Astrocyte of the cerebellum (primary cell): ENCODE results near the gene DAZL.
"Not testable (repeated sequence)": the region's sequence is repeated elsewhere in the genome, so short reads cannot be mapped to it uniquely, and the experiment has no call there.

Experiments used
- DNase-seq: peaks from one replicate; pipeline ENCODE4 v3.0.0-alpha.2; 2011; ENCODE audit warnings: low read depth
- H3K4me3 ChIP-seq: 2 replicates; pipeline ENCODE4 v1.5.1; 2011; ENCODE audit warnings: mild to moderate bottlenecking, low read depth, low read length, moderate library complexity
- in situ Hi-C: cut with HindIII; loops from 2 replicates; pipeline ENCODE4 v1.10.0; 2017; ENCODE audit warnings: low sequenced_read_pairs
- TF ChIP-seq, protein P1 (sequence below): IDR thresholded peaks from 2 replicates; pipeline ENCODE4 v1.5.1; 2012; ENCODE audit warnings: low read length, low read depth, moderate library complexity, mild to moderate bottlenecking; ENCODE audit errors: missing control alignments

Gene DAZL

GRCh38 chr3:16632395-16632794, 27.2 kb upstream of the DAZL start:
- DNase-seq, result no peak
- H3K4me3 ChIP-seq, result no peak overlapping the region
- TF ChIP-seq, protein P1, sequence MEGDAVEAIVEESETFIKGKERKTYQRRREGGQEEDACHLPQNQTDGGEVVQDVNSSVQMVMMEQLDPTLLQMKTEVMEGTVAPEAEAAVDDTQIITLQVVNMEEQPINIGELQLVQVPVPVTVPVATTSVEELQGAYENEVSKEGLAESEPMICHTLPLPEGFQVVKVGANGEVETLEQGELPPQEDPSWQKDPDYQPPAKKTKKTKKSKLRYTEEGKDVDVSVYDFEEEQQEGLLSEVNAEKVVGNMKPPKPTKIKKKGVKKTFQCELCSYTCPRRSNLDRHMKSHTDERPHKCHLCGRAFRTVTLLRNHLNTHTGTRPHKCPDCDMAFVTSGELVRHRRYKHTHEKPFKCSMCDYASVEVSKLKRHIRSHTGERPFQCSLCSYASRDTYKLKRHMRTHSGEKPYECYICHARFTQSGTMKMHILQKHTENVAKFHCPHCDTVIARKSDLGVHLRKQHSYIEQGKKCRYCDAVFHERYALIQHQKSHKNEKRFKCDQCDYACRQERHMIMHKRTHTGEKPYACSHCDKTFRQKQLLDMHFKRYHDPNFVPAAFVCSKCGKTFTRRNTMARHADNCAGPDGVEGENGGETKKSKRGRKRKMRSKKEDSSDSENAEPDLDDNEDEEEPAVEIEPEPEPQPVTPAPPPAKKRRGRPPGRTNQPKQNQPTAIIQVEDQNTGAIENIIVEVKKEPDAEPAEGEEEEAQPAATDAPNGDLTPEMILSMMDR, result no peak
- in situ Hi-C loops, result no loop called here

- DNase-seq, result peak; percentile 13
Observed at GRCh38 chr3:16618721-16619120, 13.5 kb upstream of the DAZL start.

GRCh38 chr3:16617155-16617554, 11.9 kb upstream of the DAZL start:
- DNase-seq, in situ Hi-C loops, H3K4me3 ChIP-seq: not testable (repeated sequence)

More at GRCh38 chr3:16618721-16619120, 13.5 kb upstream of the DAZL start:
- no peak overlapping the region for H3K4me3 ChIP-seq
- TF ChIP-seq, protein P1, result no peak
- in situ Hi-C loops, result no loop called here

DNA sequence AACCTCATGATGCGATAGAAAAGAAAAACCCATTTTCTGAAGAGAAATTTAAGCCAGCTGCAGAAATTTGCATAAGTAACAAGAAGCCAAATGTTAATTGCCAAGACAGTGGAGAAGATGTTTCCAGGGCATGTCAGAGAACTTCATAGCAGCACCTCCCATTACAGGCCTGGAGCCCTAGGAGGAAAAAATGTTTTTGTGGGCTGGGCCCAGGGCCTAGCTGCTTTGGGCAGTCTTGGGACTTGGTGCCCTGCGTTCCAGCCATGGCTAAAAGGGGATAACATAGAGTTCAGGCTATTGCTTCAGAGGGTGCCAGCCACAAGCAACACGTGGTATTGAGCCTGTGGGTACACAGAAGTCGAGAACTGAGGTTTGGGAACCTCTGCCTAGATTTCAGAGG, 10.9 kb upstream of the DAZL start:
- TF ChIP-seq, protein P1, result no peak
- in situ Hi-C loops, result no loop called here
- no peak overlapping the region for H3K4me3 ChIP-seq
- DNase-seq, result no peak

DNA sequence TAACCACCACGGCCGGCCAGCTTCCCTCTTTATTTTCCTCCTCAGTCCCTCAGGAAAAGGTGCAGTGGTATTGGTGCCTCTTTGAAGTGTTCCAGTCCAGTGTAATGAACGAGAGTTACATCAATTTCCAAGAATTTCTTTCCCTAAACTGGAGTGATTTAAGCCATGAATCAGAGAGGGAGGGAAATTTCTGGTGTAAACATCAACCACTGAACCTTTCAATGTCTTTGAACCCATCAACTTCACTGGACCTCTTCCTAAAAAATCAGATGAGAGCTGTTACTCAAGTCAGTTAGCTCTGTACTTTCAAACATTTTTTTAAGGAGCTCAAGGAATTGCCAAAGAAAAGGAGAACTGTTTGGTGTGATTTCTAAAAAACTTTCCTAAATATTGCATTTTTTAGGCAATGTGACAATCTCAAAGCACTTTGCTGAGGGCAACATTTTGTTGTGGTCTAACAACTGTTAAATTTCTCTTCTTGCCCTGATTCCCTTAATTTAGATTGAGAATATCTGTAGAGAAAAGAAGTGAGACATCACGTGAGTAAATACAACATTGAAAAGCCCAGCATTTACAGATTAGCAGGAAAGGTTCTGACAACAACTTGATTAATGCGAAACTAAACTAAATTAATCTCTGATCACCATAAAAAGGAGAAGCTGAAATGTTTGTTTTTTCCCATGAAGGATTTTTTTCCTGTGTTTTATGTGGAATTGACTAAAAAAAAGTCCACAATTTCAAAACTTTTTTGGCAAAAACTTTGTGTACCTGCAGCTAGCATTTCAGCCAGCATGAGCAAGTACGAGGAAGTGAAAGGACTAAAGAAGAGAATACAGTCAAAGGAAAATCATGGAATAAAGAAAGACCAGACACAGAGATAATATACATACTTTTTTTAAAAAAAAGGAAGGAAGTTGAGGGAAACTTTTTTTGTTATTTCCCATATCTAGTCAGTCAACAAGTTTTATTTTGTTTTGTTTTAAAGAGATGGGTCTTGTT, 9.1 kb upstream of the DAZL start:
- in situ Hi-C loops, result no loop called here
- TF ChIP-seq, protein P1, result no peak
- no peak for DNase-seq
- H3K4me3 ChIP-seq, result no peak overlapping the region

- TF ChIP-seq, protein P1, result no peak
- in situ Hi-C loops, result no loop called here
- no peak for DNase-seq
- no peak overlapping the region for H3K4me3 ChIP-seq
Observed at GRCh38 chr3:16609927-16610580, 4.8 kb upstream of the DAZL start.

DNA sequence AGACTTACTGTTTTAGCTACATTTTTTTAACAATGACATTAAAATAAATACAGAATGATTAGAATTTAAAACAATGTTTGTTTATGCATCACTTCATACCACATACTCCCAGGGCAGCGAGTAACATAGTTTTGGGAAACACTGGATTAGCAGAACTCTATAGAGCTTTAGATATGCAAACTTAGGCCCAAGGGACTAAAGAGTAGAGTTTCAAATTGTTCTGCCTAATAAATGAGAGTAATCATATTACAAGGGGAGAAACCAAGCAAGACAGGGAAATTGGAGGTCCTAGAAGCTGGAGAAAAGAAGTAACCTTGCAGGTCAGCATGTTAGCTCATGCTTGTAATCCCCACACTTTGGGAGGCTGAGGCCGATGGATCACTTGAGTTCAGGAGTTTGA, 3.6 kb upstream of the DAZL start:
- in situ Hi-C loops, result no loop called here
- no peak for DNase-seq
- TF ChIP-seq, protein P1, result no peak
- no peak overlapping the region for H3K4me3 ChIP-seq
